HepG2 (cell line): ENCODE results near the gene DNAJC7. TPM values are rescaled to one million over a fixed set of nuclear protein-coding genes. Genes with fewer than 3 reads are reported as not detected.

Source experiments
- ATAC-seq: fragments of 200-7000 bp; cut with Tn5 transposase; 3 replicates; pipeline ENCODE4 v1.9.1; 2020; ENCODE audit warnings: mild to moderate bottlenecking, moderate library complexity
- BruUV-seq: library from RNA; stranded (reverse); fragments of 400-500 nt; replicated peaks from 2 replicates; lab custom pipeline; 2021; lab: Mats Ljungman, UMichigan
- CTCF ChIA-PET: fragments of 300-600 bp; formaldehyde crosslinking; extraction: SDS; loops from one replicate; lab custom pipeline; 2021; ENCODE audit warnings: low total read pairs, inconsistent platforms, low intra/inter-chr PET ratio; lab: Yijun Ruan, JAX
- POLR2A ChIA-PET: fragments of 350-600 bp; sonication (Branson Sonifier 250); formaldehyde crosslinking; loops from one replicate; lab custom pipeline; 2020; ENCODE audit warnings: antibody characterized with exemption, inconsistent platforms; lab: Yijun Ruan, JAX
- DNase-seq: peaks from one replicate; pipeline ENCODE4 v3.0.0-alpha.2; 2015; ENCODE audit warnings: low spot score
- FAIRE-seq: peaks from 3 replicates; lab custom pipeline; 2011; peaks lifted over from hg19 to GRCh38; lab: Jason Lieb, UNC
- H2AFZ ChIP-seq: one replicate; pipeline ENCODE4 v1.6.1; 2011; ENCODE audit warnings: low read length, inconsistent platforms
- H3K27ac ChIP-seq: fragments of 300-600 bp; 3 replicates; pipeline ENCODE4 v1.8.0; 2011; ENCODE audit warnings: mixed run types, mild to moderate bottlenecking, mixed read lengths, low read length, inconsistent platforms; ENCODE audit not compliant: insufficient read depth; ENCODE audit errors: extremely low read length
- H3K27me3 ChIP-seq, 2 experiments: fragments of 200-600 bp in 1 of 2; 2 replicates in 1 of 2; 3 replicates in 1 of 2; pipeline versions ENCODE4 v1.6.0 to v1.8.0; 2011; ENCODE audit warnings: low read length in 2 of 2, mild to moderate bottlenecking in 2 of 2, moderate library complexity in 2 of 2, inconsistent platforms in 1 of 2; ENCODE audit not compliant: insufficient read depth in 2 of 2, control insufficient read depth in 1 of 2
- H3K36me3 ChIP-seq, 2 experiments: fragments of 200-600 bp in 1 of 2; replicated peaks in 1 of 2; 2 replicates in 1 of 2; 3 replicates in 1 of 2; pipeline versions ENCODE4 v1.5.1 to v1.8.0; 2011; ENCODE audit warnings: low read length in 2 of 2, inconsistent platforms in 1 of 2; ENCODE audit not compliant: insufficient read depth in 2 of 2, control insufficient read depth in 1 of 2
- H3K4me1 ChIP-seq: 2 replicates; pipeline ENCODE4 v1.5.1; 2012; ENCODE audit warnings: low read length, inconsistent platforms; ENCODE audit not compliant: insufficient read depth
- H3K4me2 ChIP-seq: 2 replicates; pipeline ENCODE4 v1.6.0; 2011; ENCODE audit warnings: low read depth, low read length, inconsistent platforms
- H3K4me3 ChIP-seq, 3 experiments: fragments of 200-600 bp in 1 of 3; sonication (generic), shearing (Covaris generic) in 1 of 3; replicated peaks in 1 of 3; 2 replicates each; pipeline ENCODE4 v1.5.1; 2011 to 2016; ENCODE audit warnings: low read length in 3 of 3, inconsistent platforms in 2 of 3, low read depth in 2 of 3, mild to moderate bottlenecking in 2 of 3, control low read depth in 1 of 3, mixed read lengths in 1 of 3; ENCODE audit not compliant: insufficient read depth in 1 of 3
- H3K79me2 ChIP-seq: one replicate; pipeline ENCODE4 v1.6.1; 2011; ENCODE audit warnings: low read length, inconsistent platforms; ENCODE audit not compliant: insufficient read depth
- H3K9ac ChIP-seq: 2 replicates; pipeline ENCODE4 v1.6.0; 2011; ENCODE audit warnings: mild to moderate bottlenecking, low read depth, low read length, inconsistent platforms; ENCODE audit not compliant: insufficient read depth
- H3K9me3 ChIP-seq: 2 replicates; pipeline ENCODE4 v1.5.1; 2012; ENCODE audit warnings: mild to moderate bottlenecking, low read length
- H4K20me1 ChIP-seq: 2 replicates; pipeline ENCODE4 v1.6.0; 2011; ENCODE audit warnings: inconsistent platforms, mild to moderate bottlenecking, low read length, moderate library complexity; ENCODE audit not compliant: insufficient read depth
- MAFF ChIP-seq: IDR thresholded peaks from 2 replicates; pipeline ENCODE4 v1.6.1; 2011; ENCODE audit warnings: low read depth, low read length, improper control_type of control experiment
- MAFK ChIP-seq, 2 experiments: IDR thresholded peaks in 1 of 2; conservative IDR thresholded peaks in 1 of 2; 2 replicates each; pipeline ENCODE4 v1.6.1; 2011; ENCODE audit warnings: improper control_type of control experiment in 2 of 2, low read length in 2 of 2
- ZFP36 ChIP-seq: fragments of 150-350 bp; IDR thresholded peaks from 2 replicates; pipeline ENCODE4 v1.6.1; 2018; ENCODE audit warnings: borderline replicate concordance, low read length, low read depth; ENCODE audit not compliant: partially characterized antibody
- ZKSCAN8 ChIP-seq: IDR thresholded peaks from 2 replicates; pipeline ENCODE4 v1.6.1; 2016; ENCODE audit warnings: borderline replicate concordance, missing genetic modification reagents, missing compliant biosample characterization
- ZNF451 ChIP-seq: sonication (generic); formaldehyde crosslinking; IDR thresholded peaks from 2 replicates; pipeline ENCODE4 v1.5.0; 2020; ENCODE audit warnings: mild to moderate bottlenecking, missing genetic modification reagents
- ZNF460 ChIP-seq: sonication (generic); formaldehyde crosslinking; IDR thresholded peaks from 2 replicates; pipeline ENCODE4 v1.5.1; 2020; ENCODE audit warnings: missing genetic modification reagents, mild to moderate bottlenecking, borderline replicate concordance
- ZNF775 ChIP-seq: sonication (generic); formaldehyde crosslinking; IDR thresholded peaks from 2 replicates; pipeline ENCODE4 v1.4.0; 2020; ENCODE audit warnings: missing genetic modification reagents, mild to moderate bottlenecking, moderate library complexity, borderline replicate concordance
- WGBS: methylation state at CpG from one replicate; pipeline ENCODE4 v1.1.6; 2017; ENCODE audit warnings: low lambda C conversion rate; 5-methylcytosine and 5-hydroxymethylcytosine counted together
- in situ Hi-C: cut with HindIII; loops from 2 replicates; pipeline ENCODE4 v1.10.0; 2017; ENCODE audit warnings: low pct_unique_long_range_greater_than_20kb; ENCODE audit not compliant: extremely low pct_ligation_motif_present
- intact Hi-C: fragments of 100-400 bp; cut with micrococcal nuclease; formaldehyde crosslinking; loops from one replicate; pipeline ENCODE4 v1.10.0; 2022; ENCODE audit not compliant: unreplicated experiment
- polyA plus RNA-seq, 8 experiments: library from polyadenylated mRNA; depleted of rRNA in 3 of 8; stranded (reverse) in 7 of 8; unstranded in 1 of 8; fragments of >200 nt; fragmentation: Illumina TruSeq in 4 of 8; extraction: Trizol in 4 of 8; gene quantifications; 2 replicates each; pipeline versions ENCODE4 v1.2.1 to v1.2.3, GENCODE V29; 2011 to 2016; ENCODE audit warnings: low read depth in 4 of 8, missing spikeins in 1 of 8, mixed read lengths in 1 of 8; ENCODE audit not compliant: insufficient read depth in 1 of 8
- total RNA-seq, 5 experiments: library from RNA; depleted of rRNA; stranded (reverse); fragments of >200 nt; fragmentation: Illumina TruSeq; extraction: Trizol; gene quantifications; 2 replicates each; pipeline ENCODE4 v1.2.3, GENCODE V29; 2016; ENCODE audit warnings: low read depth in 1 of 5

DNAJC7 gene
- total and polyA plus RNA-seq, 2 of the 13 experiments (the other 11 are each of a cell fraction or from before 2014, with no cell fraction given) = 47.7 to 132 TPM

- Histone ChIP-seq H2AFZ (no peak overlapping the region), H3K4me3 (no peak overlapping the region), H3K4me2 (no peak overlapping the region), H3K27me3 (no peaks in the 10 kb centered on the region), H3K9ac (no peak overlapping the region), H3K9me3 (no peaks in the 10 kb centered on the region), H3K36me3 (peaks cover 41 to 78% of the 10 kb centered on the region in 2 experiments), H3K27ac (no peak overlapping the region), H4K20me1 (peaks cover 6% of the 10 kb centered on the region), H3K4me1 (peaks cover 19% of the 10 kb centered on the region), H3K79me2 (peaks cover 30% of the 10 kb centered on the region)
- TF ChIP-seq MAFF (peak; percentile 95), ZNF451 (CRISPR knock-in tag) (no peak), MAFK (conservative IDR thresholded peaks at IDR 0.05 in 1 of 2, IDR thresholded peaks at IDR 0.05 in 1 of 2; ENCODE audit: low read length in 2 of 2) (peak; percentile 94 to 96)
- intact Hi-C loops (no loop called here), in situ Hi-C loops (no loop called here)
- ATAC-seq (no peak), DNase-seq (no peak), FAIRE-seq (no peak)
- POLR2A ChIA-PET = interaction anchor here (2.0 to 2.2 kb wide), 3 partner anchors 9 to 21 kb away, joined by 7 to 8 read pairs (median 7); partner anchors contain the start of genes DNAJC7 and NKIRAS2
- 47% methylated on average over 2 of the region's 2 CpGs for whole genome bisulfite sequencing
- BruUV-seq = no TSS peak
- CTCF ChIA-PET = no interaction called here
Measured at GRCh38 chr17:41998497-41998896, 18.7 kb downstream of the DNAJC7 start.

- ATAC-seq (no peak), DNase-seq (no peak), FAIRE-seq (no peak)
- peaks cover 14% of the 10 kb centered on the region for H3K79me2 ChIP-seq
- ChIA-PET CTCF (no interaction called here), POLR2A (interaction anchor here (1.0 to 1.3 kb wide), 2 partner anchors 20 to 30 kb away, joined by 3 to 4 read pairs; partner anchors contain the start of genes CNP and DNAJC7)
- H3K4me3 ChIP-seq = no peak overlapping the region
- H3K9ac ChIP-seq = no peak overlapping the region
- in situ Hi-C loops = no loop called here
- BruUV-seq = no TSS peak
- H3K27me3 ChIP-seq = no peaks in the 10 kb centered on the region
- no peaks in the 10 kb centered on the region for H3K9me3 ChIP-seq
- no peaks in the 10 kb centered on the region for H4K20me1 ChIP-seq
- no peak overlapping the region for H3K27ac ChIP-seq
- H2AFZ ChIP-seq = no peak overlapping the region
- no peak overlapping the region for H3K4me2 ChIP-seq
- intact Hi-C loops = no loop called here
- peaks cover 3% of the 10 kb centered on the region for H3K4me1 ChIP-seq
- no peak for TF ChIP-seq ZFP36
- TF ChIP-seq ZNF460 (CRISPR knock-in tag) = no peak
- TF ChIP-seq ZKSCAN8 = no peak
- no peak for TF ChIP-seq ZNF775 (CRISPR knock-in tag)
- 100% methylated on average over 2 of the region's 2 CpGs for WGBS
- H3K36me3 ChIP-seq = peaks cover 45 to 85% of the 10 kb centered on the region in 2 experiments
Measured at GRCh38 chr17:41996855-41997164, 20.4 kb downstream of the DNAJC7 start.
